ENCODE measurements around the gene WNT10A.

- no peak for TF ChIP-seq CTCF (IDR thresholded peaks at IDR 0.05)
- no peak for TF ChIP-seq EZH2 (IDR thresholded peaks at IDR 0.05; ENCODE audit: borderline replicate concordance, insufficient read depth, low read depth, low read length, poor library complexity, severe bottlenecking)
These were observed 16.9 kb downstream of the WNT10A start for GRCh38 chr2:218897394-218898108.
